K562 (cell line): Measurements from ENCODE around the gene SLC16A5. TPM values are rescaled to one million over a fixed set of nuclear protein-coding genes. Genes with fewer than 3 reads are reported as not detected.

Experiments
- BCLAF1 ChIP-seq, 2 experiments: fragments of 450-650 bp in 1 of 2; IDR thresholded peaks; 2 replicates each; pipeline ENCODE4 v1.6.1; 2011 to 2017; ENCODE audit warnings: low read depth in 2 of 2, antibody characterized with exemption in 1 of 2, borderline replicate concordance in 1 of 2, low read length in 1 of 2, mild to moderate bottlenecking in 1 of 2, mixed read lengths in 1 of 2; ENCODE audit not compliant: control insufficient read depth in 1 of 2
- C11orf30 ChIP-seq: fragments of 450-650 bp; IDR thresholded peaks from 2 replicates; pipeline ENCODE4 v1.6.1; 2016; ENCODE audit warnings: low read depth, mild to moderate bottlenecking
- CTBP1 ChIP-seq: fragments of 450-650 bp; IDR thresholded peaks from 2 replicates; pipeline ENCODE4 v1.6.1; 2016; ENCODE audit warnings: borderline replicate concordance
- ELF4 ChIP-seq: fragments of 450-650 bp; formaldehyde crosslinking; IDR thresholded peaks from 2 replicates; pipeline ENCODE4 v1.4.0; 2022; ENCODE audit warnings: missing genetic modification characterization
- EWSR1 ChIP-seq: fragments of 450-650 bp; IDR thresholded peaks from 2 replicates; pipeline ENCODE4 v1.6.1; 2018; ENCODE audit warnings: borderline replicate concordance, mild to moderate bottlenecking, low read depth, moderate library complexity; ENCODE audit not compliant: partially characterized antibody
- FOSL1 ChIP-seq: fragments of 200-800 bp; sonication (Bioruptor generic); conservative IDR thresholded peaks from 2 replicates; pipeline ENCODE4 v1.6.1; 2016; ENCODE audit warnings: missing genetic modification characterization, missing compliant biosample characterization
- GABPA ChIP-seq: fragments of 200-800 bp; sonication (Bioruptor generic); conservative IDR thresholded peaks from 2 replicates; pipeline ENCODE4 v1.6.1; 2016; ENCODE audit warnings: low read depth, missing genetic modification characterization, missing compliant biosample characterization
- MTA3 ChIP-seq: fragments of 450-650 bp; formaldehyde crosslinking; IDR thresholded peaks from 2 replicates; pipeline ENCODE4 v1.6.1; 2017; ENCODE audit warnings: mild to moderate bottlenecking, borderline replicate concordance
- MYBL2 ChIP-seq, 2 experiments: fragments of 450-650 bp in 1 of 2; sonication (generic) in 1 of 2; formaldehyde crosslinking in 1 of 2; IDR thresholded peaks; 2 replicates each; pipeline versions ENCODE4 v1.6.1 to v1.8.1; 2017 to 2022; ENCODE audit warnings: borderline replicate concordance in 1 of 2, inconsistent platforms in 1 of 2, low read depth in 1 of 2, mild to moderate bottlenecking in 1 of 2, missing genetic modification reagents in 1 of 2, moderate library complexity in 1 of 2
- MYNN ChIP-seq, 2 experiments: sonication (generic); formaldehyde crosslinking in 1 of 2; IDR thresholded peaks; 2 replicates each; pipeline versions ENCODE4 v1.5.0 to v1.6.1; 2016 to 2020; ENCODE audit warnings: antibody characterized with exemption in 1 of 2, missing genetic modification reagents in 1 of 2
- NFIC ChIP-seq: fragments of 450-650 bp; IDR thresholded peaks from 2 replicates; pipeline ENCODE4 v1.6.1; 2017; ENCODE audit warnings: mild to moderate bottlenecking, inconsistent platforms
- NFIX ChIP-seq: fragments of 250-450 bp; sonication (Bioruptor Pico); IDR thresholded peaks from 2 replicates; pipeline ENCODE4 v1.4.0; 2020; ENCODE audit warnings: low read depth, mild to moderate bottlenecking, moderate library complexity
- OTX1 ChIP-seq: fragments of 450-650 bp; formaldehyde crosslinking; IDR thresholded peaks from 2 replicates; pipeline ENCODE4 v1.4.0; 2022; ENCODE audit warnings: mild to moderate bottlenecking
- PHF8 ChIP-seq: fragments of 200-600 bp; sonication (generic); IDR thresholded peaks from 2 replicates; pipeline ENCODE4 v1.6.1; 2012; ENCODE audit warnings: mixed run types, mild to moderate bottlenecking, inconsistent platforms, low read length, moderate library complexity, borderline replicate concordance
- RBM39 ChIP-seq: fragments of 200-400 bp; formaldehyde crosslinking; optimal IDR thresholded peaks from 2 replicates; pipeline ENCODE3; 2018; ENCODE audit warnings: low read depth, low read length
- SAFB ChIP-seq: fragments of 200-400 bp; formaldehyde crosslinking; IDR thresholded peaks from 2 replicates; pipeline ENCODE4 v1.6.1; 2017; ENCODE audit warnings: low read depth, low read length, borderline replicate concordance
- TAF7 ChIP-seq: fragments of 450-650 bp; IDR thresholded peaks from 2 replicates; pipeline ENCODE4 v1.6.1; 2016; ENCODE audit warnings: missing genetic modification characterization, missing compliant biosample characterization
- TFAP4 ChIP-seq: sonication (generic); formaldehyde crosslinking; IDR thresholded peaks from 2 replicates; pipeline ENCODE4 v1.8.0; 2022; ENCODE audit warnings: missing genetic modification reagents, mild to moderate bottlenecking, moderate library complexity, borderline replicate concordance
- ZNF263 ChIP-seq: sonication (generic); formaldehyde crosslinking; IDR thresholded peaks from 2 replicates; pipeline ENCODE4 v1.8.0; 2022; ENCODE audit warnings: mild to moderate bottlenecking, missing genetic modification reagents, borderline replicate concordance
- ZNF740 ChIP-seq, 3 experiments: fragments of 200-800 bp in 1 of 3; sonication (Bioruptor generic) in 1 of 3; sonication (generic) in 1 of 3; formaldehyde crosslinking in 1 of 3; IDR thresholded peaks; 2 replicates each; pipeline versions ENCODE4 v1.6.1 to v1.8.0; 2016 to 2022; ENCODE audit warnings: mild to moderate bottlenecking in 2 of 3, missing compliant biosample characterization in 2 of 3, missing genetic modification characterization in 2 of 3, missing genetic modification reagents in 1 of 3
- polyA plus RNA-seq, 8 experiments: library from polyadenylated mRNA; depleted of rRNA in 4 of 8; stranded (reverse) in 5 of 8; unstranded in 3 of 8; fragments of >200 nt; fragmentation: Nextera tagmentation in 2 of 8; fragmentation: Illumina TruSeq in 1 of 8; extraction: Ambion mirVana in 2 of 8; extraction: Trizol in 1 of 8; gene quantifications; 2 replicates each; pipeline versions ENCODE4 v1.2.1 to v1.2.3, GENCODE V29; 2011 to 2014; ENCODE audit warnings: inconsistent platforms in 1 of 8, missing spikeins in 1 of 8
- total RNA-seq, 7 experiments: library from RNA; depleted of rRNA in 6 of 7; stranded (reverse); fragments of >200 nt in 6 of 7; fragmentation: Illumina TruSeq in 2 of 7; extraction: Trizol in 2 of 7; gene quantifications; 2 replicates each; pipeline versions ENCODE4 v1.2.1 to v1.2.3, GENCODE V29; 2011 to 2021; ENCODE audit warnings: low replicate concordance in 1 of 7

SLC16A5 gene
- total and polyA plus RNA-seq, 9 of the 15 experiments (the other 6 are each of a cell fraction or from before 2014, with no cell fraction given) = 0.06 to 2.6 (median 0.91) TPM

GRCh38 chr17:75090871-75091854, 3.4 kb downstream of the SLC16A5 start (continued):
- TF ChIP-seq MYBL2 (IDR thresholded peaks at IDR 0.05; ENCODE audit: low read depth) (no peak), MYBL2 (CRISPR knock-in tag; IDR thresholded peaks at IDR 0.05; ENCODE audit: borderline replicate concordance) (no peak), MYNN (IDR thresholded peaks at IDR 0.05) (0 out of 2 replicates have a peak, but pooled peaks have one; percentile 25), MYNN (CRISPR knock-in tag; IDR thresholded peaks at IDR 0.05) (no peak), NFIC (peak; percentile 91), ZNF263 (peak; percentile 72), RBM39 (no peak), TFAP4 (CRISPR knock-in tag) (peak; percentile 50; the same call in 1 of the 2 replicates), CTBP1 (0 out of 2 replicates have a peak, but pooled peaks have one; percentile 37), SAFB (no peak), NFIX (CRISPR knock-in tag) (no peak), EWSR1 (no peak), C11orf30 (no peak), OTX1 (CRISPR knock-in tag) (no peak), MTA3 (peak; percentile 40; the same call in 1 of the 2 replicates), PHF8 (peak; percentile 18; the same call in 1 of the 2 replicates), FOSL1 (tag) (no peak), ZNF740 (CRISPR knock-in tag; IDR thresholded peaks at IDR 0.05) (no peak), ZNF740 (tag; IDR thresholded peaks at IDR 0.05) (0 out of 4 replicates have a peak, but pooled peaks of 1 of the 2 experiments have one; percentile 22), BCLAF1 (IDR thresholded peaks at IDR 0.05; ENCODE audit: borderline replicate concordance in 1 of 2, control insufficient read depth in 1 of 2, low read depth in 2 of 2, low read length in 1 of 2) (no peak), TAF7 (tag) (no peak), GABPA (tag) (no peak), ELF4 (CRISPR knock-in tag) (peak; percentile 12; the same call in 1 of the 2 replicates)
